SW480 (cell line): Measurements from ENCODE around the gene CCDC148.
"Not testable (repeated sequence)": the region's sequence is repeated elsewhere in the genome, so short reads cannot be mapped to it uniquely, and the experiment has no call there.

ENCODE experiments used
- DNase-seq: peaks from one replicate; pipeline ENCODE4 v3.0.0-alpha.2; 2016; ENCODE audit warnings: low spot score

CCDC148 gene

DNA sequence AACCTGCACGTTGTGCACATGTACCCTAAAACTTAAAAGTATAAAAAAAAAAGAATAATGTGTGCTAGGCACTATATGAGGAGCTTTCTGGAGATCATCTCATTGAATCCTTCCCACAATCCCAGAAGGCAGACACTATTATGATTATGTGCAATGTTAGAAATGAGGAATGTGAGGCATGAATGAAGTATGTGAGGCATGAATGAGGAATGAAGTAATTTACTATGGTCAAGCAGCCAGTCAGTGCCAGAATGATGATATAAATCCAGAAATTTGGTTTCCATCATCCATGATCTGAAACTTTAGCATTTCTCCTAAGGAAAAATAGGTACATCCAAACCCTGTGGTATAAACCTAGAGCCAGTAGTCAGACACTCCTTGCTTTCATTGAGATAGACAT, 42.0 kb downstream of the CCDC148 start:
- no peak for DNase-seq

DNA sequence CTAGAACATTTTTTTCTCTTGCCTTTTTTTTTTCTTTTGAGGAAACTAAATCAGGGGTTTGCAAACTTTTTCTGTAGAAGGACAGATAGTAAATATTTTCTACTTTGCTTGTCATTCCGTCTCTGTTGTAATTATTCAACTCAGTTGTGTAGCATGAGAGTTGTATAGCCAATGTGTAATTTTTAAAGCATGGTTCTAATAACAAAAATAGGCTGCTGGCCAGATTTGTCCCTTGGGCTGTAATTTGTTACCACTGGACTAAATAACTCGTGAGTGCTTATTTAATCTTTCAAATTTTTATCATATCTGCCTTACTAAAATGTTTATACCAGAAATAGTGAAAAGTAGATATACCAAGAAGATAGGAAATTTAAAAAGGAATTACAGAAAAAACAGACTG, 43.0 kb downstream of the CCDC148 start:
- DNase-seq, result no peak

DNA sequence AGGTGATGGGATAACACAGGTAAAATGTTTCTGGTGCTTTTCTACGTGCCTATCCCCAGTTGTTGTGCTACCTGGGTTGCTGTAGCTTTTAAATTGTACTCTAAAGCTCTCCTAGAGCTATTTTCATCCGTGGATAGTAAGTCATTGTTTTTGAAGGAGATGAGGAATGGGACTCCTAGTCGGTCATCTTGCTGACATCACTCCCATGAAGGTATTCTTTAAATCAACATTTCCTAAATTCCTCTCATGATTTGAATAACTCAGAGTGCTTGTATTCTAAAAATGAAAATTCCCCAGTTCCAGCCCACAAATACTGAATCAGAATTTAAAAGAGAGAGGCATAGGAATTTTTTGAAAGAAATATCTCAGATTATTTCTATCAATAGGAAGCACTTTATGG, 44.3 kb downstream of the CCDC148 start:
- no peak for DNase-seq

DNA sequence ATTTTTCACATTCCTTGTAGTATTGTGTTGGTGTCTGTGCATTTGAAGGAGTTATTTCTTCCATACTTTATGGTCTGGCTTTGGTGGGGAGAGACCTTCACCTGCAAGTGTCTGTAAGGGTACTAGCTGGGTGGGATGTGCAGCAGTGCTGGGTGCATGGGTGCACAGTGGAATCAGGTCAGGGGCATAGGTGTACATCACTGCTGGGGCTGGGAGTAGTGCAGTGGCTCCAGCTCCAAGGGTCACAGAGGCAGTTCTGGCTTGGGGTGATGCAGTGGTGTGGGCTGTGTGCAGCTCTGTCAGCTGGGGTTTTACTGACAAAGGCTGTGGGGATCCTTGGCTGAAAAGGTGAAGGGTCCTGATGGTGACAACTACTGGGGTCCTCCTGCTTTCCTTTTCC, 44.8 kb downstream of the CCDC148 start:
- DNase-seq, result no peak

DNA sequence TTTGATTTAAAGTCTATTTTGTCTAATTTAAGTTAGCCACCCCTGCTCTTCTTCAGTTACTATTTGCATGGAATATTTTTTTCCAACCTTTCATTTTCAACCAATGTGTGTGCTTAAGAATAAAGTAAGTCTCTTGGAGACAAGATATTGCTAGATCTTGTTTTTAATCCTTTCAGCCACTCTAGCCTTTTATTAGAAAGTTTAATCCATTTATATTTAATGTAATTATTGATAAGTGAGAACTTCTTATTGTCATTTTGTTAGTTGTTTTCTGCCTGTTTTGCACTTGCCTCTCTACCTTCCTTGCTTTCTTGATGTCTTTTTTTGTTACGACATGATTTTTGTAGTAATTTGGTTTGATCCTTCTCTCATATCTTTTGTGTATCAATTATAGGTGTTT, 46.4 kb downstream of the CCDC148 start:
- no peak for DNase-seq

DNA sequence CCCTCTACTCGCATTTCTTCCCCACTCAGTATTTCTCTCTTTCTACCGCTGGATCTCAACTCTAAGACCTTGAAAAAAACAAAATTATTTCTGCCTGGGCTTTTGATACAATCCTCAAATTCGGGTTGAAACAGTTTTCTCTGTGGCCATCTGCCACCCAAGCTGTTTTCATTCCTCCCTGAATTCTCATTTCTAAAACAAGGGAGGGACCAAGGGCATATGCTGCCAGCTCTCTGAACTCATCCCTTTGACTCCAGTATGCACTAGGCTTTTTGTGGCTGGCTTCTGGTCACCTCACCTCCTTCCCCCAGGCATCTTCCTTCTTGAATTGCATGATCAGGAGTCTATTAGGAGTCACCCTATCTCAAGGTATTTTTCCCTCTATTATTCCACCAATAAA, 49.5 kb downstream of the CCDC148 start:
- DNase-seq, result no peak

DNA sequence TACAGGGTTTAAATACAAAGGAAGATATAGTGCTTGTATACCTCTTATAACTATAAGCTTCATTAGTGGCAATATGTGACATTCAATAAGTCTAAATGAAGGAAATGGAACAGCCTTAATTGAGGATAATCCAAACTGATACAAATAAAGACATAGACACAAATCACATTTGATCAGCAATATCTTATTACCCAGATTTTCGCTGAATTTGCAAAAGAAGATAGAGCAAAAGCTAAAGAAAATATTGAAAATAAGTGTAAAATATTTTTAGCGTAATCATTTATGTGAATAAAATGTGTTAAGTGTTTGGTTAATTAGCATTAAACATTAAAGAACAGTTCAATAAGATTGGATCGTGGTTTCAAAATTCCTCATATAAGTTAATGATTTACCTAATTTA, 51.2 kb downstream of the CCDC148 start:
- DNase-seq, result no peak

DNA sequence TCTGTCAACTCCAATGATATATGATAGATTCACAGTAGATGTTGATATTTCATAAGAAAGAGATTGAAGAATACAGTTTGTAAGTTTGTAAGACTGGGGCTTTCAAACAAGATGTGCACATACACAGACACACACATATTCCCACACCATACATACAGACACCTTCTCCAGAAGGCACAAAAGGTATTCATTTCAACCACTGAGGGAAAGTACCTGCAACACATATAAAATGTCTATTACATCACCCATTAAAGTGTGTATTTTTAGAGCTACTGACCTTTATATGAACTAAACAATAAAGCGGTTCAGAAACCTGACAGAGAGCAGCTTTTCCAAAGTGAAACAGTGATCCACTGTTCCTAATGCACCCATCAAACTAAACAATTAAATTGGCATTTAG, 53.3 kb downstream of the CCDC148 start:
- DNase-seq, result no peak

DNA sequence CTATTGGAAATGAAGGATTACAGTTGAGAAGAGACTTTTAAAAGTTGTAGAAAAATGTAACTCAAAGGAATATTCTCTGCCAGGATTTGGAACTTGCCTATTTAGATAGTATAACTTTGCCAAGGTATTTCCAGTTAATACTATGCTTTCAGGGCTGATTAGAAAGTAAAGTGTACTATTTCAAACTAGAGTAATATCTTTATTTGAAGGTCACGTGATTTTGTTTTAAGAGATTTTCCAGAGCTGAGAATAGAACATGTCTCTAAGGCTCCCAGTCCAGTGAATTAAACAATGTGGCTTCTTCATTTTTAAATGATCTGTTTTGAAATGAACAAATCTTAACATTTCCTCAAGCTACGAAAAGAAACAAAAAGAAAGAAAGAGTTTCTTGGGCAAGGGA, 53.9 kb downstream of the CCDC148 start:
- DNase-seq, result no peak

DNA sequence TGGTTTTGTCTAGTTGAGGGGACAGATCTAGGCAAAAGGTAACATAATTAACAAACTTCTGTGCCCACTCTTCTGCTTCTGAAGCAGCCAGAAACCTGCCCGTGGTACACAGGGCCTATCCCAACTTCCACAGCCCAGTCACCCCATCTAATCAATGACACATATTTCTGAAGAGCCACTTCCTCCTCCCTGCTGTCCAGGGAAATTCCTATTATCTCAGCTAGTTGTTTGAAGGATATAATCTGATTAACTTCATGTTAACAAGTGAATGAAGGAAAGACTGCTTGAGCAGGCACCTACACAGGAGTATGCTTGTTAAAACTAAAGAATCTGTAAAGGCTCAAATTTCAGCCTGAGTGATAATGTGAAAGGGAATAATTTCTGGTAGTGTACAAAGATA, 61.4 kb downstream of the CCDC148 start:
- peak; percentile 4 for DNase-seq

DNA sequence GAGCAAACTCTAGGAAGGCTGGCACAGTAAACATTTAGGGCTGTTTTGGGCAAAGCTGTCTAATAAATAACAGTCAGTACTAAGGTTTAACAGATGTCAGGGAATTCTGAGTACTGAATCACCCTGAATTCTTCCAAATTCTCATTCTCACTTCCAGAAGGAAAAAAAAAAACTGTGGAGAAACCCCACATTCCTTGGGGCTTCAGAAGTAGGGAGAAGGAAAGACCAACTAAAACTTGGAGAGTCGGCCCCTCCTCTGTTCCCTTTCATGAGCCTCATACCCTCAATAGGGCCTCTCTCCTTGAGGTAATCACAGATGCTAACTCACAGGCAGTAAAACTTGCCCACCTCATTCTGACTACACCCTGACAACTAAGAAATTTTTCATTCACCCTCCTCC, 62.1 kb downstream of the CCDC148 start:
- no peak for DNase-seq

DNA sequence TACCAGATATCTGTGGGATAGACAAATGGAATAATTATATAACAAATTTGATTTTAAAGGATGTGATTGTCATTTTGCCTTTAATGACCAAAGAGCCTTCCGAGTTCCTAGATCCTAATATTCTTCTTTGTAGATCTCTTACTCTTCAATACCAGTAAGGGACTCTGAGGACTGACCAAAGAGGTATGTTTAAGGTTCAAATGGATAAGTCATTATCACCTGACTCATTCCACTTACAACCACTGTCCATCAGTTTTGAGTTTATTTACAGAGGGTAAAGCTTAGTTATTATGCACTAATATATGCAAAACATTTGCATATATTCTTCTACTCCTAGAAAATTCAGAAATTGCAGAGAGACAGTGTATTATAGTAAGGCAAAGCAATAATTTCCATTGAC, 62.7 kb downstream of the CCDC148 start:
- no peak for DNase-seq

DNA sequence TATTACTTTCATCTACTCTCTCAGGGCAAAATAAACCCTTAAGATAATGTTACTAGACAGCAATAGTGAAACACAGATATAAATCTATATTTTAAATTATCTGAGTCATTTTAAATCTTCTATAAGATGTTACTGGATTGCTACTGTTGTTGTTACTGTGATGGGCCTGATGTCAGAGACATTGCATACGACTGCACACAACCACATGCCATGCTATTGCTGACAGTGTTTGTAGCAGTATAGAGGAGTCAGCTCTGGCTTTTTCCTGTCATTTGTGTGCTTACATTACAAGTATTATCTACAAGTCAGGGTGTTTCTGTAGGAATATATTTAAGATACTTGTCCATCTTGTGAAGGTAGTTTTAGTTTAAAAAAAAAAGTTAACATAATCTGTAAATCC, 63.9 kb downstream of the CCDC148 start:
- DNase-seq, result no peak

DNA sequence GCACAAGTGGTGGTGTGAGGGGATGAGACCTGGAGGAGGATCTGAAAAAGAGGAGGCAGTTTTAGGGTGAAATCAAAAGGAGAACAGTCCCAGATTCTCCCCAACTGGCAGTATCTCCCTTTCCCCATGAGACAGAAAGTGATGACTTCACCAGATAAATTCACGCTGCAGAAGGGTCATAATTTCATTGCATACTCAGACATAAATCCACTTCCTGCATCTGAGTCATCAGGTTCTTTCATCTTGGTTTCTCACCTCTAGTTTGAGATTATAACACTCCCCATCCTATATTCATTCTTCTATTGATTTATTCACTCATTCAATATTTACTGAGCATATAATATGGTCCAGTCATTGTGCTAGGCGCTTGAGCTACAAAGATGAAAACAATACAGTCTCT, 64.7 kb downstream of the CCDC148 start:
- DNase-seq, result peak; percentile 51

DNA sequence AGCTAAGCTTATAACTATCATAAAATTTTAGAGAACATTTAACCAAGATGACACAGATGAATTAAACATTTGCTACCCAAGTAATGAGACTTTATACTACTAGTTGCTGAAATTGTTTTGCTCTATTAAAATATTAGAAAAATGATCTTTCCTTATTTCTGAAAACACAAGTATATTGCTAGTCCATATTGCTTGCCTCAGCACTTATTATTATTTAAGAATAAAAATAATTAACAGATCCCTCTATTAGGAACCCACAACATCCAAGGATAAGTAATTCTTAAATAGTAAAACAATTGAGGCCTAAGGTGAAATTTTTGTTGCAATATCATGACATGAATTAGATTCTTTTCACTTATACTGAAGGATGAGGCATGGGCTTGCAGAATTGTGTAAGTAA, 65.2 kb downstream of the CCDC148 start:
- DNase-seq, result no peak

DNA sequence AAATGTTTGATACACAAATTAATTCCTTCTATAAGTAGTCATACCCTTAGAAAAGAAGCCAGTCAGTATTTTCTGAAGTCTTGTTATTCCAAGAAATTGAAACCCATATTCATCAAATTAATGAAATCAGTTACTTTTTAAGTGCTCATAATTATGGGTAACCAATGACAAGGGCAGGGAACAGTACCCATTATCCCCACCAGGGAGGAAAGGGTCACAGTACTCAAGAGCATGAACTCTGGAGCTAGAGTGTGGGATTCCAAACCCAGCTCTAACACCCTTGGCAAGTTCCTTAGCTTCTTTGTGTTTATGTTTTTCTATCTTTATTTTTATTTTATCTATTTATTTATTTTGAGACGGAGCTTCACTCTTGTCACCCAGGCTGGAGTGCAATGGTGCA, 68.4 kb downstream of the CCDC148 start:
- DNase-seq, result no peak

DNA sequence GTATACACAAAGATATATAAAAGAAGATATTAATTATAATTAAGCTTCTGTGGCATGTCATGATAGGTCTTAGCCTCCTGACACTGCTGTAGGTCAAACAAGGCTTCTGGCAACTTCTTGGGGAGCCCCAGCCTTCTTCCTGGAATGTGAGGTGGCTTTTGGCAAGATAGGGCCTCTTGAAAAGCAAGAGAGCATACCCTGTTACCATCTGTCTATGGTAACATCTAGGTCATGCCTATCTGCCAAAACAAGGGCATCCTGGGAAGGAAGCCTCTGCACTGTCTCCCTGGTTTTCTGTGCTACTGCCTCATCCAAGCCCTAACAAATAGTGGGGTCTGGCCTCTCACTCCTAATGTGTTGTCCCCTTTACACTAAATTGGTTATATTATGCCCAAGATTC, 70.9 kb downstream of the CCDC148 start:
- DNase-seq, result no peak

DNA sequence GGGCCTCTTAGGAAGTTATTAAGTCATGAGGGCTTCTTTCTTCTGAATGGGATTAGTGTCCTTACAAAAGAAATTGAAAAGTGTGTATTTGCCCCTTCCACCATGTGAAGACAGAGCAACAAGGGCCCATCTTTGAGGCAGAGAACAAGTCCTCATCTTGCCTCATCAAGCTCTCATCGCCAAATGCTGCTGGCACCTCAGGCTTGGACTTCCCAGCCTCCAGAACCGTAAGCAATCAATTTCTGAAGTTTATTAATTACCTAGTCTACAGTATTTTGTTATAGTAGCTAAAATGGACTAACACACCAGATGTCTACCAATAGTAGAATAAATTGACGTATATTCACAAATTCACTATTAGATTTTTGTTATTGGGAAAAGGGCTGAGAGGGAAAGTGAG, 74.6 kb downstream of the CCDC148 start:
- DNase-seq, result no peak

DNA sequence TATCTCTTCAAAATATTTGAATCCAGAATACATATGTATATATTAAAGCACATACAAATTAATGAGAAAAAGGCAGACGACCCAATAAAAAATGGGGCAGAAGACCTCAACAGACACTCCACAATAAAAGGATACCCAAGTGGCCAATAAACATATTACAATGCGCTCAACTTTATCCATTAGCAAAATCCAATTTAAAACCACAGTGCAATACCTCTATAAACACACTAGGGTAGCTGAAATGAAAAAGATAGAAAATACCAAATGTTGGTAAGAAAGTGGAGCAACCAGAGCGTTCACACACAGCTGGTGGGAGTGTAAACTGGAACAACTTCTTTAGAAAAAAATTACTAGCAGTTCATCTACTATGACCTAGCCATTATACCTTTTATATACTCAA, 75.3 kb downstream of the CCDC148 start:
- no peak for DNase-seq

DNA sequence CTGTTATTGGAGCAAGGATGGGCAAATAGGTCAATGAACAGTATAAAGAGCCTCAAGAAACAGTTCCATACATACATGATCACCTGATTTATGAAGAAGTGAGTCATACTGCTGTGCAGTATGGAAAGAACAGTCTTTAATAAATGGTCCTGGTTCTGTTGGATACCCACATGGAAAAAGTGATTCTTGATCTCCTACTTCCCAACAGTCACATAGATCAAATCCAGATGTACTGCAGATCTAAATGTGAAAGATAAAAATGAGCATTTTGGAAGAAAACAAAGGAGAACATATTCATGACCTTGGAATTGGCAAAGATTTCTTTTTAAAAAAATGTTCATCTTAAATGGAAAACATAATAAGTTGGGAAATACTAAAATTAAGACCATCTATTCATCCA, 75.8 kb downstream of the CCDC148 start:
- DNase-seq, result no peak

DNA sequence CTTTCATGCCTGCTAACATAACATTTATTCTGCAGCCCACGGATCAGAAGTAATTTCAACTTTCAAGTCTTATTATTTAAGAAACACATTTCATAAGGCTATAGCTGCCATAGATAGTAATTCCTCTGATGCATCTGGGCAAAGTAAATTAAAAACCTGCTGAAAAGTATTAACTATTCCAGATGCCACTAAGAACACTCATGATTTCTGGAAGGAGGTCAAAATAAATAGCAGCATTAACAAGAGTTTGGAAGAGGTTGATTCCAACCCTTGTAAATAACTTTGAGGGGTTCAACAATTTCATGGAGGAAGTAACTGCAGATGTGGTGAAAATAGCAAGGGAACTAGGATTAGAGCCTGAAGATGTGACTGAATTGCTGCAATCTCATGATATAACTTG, 77.6 kb downstream of the CCDC148 start:
- no peak for DNase-seq

DNA sequence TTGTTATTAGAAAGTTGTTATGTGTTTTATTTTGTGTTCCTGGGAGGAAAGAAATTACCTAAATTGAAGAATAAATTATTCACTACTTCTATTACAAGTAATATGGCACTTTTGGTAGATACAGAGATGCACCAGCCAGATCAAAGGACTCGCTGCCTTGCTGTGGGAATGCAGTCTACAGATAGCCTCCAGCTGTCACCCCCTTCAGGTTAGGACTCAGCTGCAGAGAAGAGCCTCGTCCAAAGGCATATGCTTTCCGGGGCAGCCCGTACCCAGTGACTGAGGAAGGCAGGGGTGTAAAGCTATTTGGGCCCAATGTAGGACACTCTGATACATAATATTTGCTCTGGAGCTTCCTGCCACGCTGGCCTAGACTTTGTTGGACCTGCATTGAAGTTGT, 90.2 kb downstream of the CCDC148 start:
- DNase-seq, result no peak

DNA sequence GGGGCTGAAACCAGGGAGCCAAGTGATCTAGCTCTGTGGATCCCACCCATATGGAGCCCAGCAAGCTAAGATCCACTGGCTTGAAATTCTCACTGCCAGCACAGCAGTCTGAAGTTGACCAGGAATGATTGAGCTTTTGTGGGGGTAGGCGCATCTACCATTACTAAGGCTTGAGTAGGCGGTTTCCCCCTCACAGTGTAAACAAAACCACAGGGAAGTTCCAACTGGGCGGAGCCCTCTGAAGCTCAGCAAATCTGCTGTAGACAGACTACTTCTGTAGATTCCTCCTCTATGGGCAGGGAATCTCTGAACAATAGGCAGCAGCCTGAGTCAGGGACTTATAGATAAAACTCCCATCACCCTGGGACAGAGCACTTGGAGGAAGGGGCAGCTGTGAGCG, 96.7 kb downstream of the CCDC148 start:
- peak; percentile 21 for DNase-seq

DNA sequence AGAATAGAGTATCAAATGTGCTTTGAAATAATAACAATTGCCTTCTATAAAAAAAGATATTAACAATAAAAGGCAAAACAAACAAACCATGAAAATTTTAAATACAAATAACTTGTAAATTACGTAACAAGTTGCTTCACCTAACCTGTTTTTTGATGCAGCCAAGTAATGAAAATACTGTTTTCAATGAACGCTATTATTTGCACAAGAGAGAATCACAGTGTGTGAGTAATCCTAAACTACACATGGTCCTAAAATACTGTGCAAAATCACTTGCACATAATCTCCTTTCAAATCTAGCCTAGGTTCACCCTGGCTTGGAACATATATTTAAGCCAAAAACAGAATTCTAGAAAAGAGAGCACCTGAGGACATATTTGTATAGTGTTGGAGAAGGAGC, 98.9 kb downstream of the CCDC148 start:
- no peak for DNase-seq

DNA sequence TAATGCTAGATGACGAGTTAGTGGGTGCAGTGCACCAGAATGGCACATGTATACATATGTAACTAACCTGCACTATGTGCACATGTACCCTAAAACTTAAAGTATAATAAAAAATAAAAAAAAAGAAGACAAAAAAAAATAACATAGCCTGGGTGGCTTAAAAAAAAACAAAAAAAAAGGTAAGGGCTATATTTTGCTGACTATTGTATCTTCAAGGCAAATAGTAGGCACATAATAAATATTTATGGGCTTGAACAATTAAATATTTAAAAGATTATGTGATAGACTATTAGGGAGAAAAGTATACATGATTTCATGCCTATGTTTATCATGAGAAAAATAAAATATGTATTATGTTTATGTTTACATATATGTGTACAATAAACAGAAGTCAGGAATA, 99.4 kb downstream of the CCDC148 start:
- DNase-seq, result no peak

DNA sequence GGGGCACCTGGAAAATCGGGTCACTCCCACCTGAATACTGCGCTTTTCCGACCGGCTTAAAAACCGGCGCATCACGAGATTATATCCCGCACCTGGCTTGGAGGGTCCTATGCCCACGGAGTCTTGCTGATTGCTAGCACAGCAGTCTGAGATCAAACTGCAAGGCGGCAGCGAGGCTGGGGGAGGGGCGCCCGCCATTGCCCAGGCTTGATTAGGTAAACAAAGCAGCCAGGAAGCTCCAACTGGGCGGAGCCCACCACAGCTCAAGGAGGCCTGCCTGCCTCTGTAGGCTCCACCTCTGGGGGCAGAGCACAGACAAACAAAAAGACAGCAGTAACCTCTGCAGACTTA, 105.1 kb downstream of the CCDC148 start:
- DNase-seq, result not testable (repeated sequence)
